ENCODE results near the gene ZDHHC5.

GRCh38 chr11:57728829-57729228, 60.9 kb downstream of the ZDHHC5 start:
- no peak for TF ChIP-seq EZH2 (IDR thresholded peaks at IDR 0.05; ENCODE audit: low read length)
- TF ChIP-seq, protein P1, sequence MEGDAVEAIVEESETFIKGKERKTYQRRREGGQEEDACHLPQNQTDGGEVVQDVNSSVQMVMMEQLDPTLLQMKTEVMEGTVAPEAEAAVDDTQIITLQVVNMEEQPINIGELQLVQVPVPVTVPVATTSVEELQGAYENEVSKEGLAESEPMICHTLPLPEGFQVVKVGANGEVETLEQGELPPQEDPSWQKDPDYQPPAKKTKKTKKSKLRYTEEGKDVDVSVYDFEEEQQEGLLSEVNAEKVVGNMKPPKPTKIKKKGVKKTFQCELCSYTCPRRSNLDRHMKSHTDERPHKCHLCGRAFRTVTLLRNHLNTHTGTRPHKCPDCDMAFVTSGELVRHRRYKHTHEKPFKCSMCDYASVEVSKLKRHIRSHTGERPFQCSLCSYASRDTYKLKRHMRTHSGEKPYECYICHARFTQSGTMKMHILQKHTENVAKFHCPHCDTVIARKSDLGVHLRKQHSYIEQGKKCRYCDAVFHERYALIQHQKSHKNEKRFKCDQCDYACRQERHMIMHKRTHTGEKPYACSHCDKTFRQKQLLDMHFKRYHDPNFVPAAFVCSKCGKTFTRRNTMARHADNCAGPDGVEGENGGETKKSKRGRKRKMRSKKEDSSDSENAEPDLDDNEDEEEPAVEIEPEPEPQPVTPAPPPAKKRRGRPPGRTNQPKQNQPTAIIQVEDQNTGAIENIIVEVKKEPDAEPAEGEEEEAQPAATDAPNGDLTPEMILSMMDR (optimal IDR thresholded peaks at IDR 0.05 in 1 of 3, IDR thresholded peaks at IDR 0.05 in 1 of 3, conservative IDR thresholded peaks at IDR 0.05 in 1 of 3; ENCODE audit: extremely low read depth in 1 of 3, insufficient read depth in 2 of 3, low read length in 3 of 3), result no peak

Data from keratinocyte (primary cell).